SK-N-SH (cell line): Measurements from ENCODE around the gene C1QTNF4. TPM values are rescaled to one million over a fixed set of nuclear protein-coding genes. Genes with fewer than 3 reads are reported as not detected.

Source experiments
- CTCF ChIA-PET: fragments of 300-600, 350-600 bp; formaldehyde crosslinking; extraction: SDS; loops from one replicate; lab custom pipeline; 2021; lab: Yijun Ruan, JAX
- POLR2A ChIA-PET: fragments of 350-600 bp; sonication (Branson Sonifier 250); formaldehyde crosslinking; extraction: SDS; loops from one replicate; lab custom pipeline; 2020; ENCODE audit warnings: antibody characterized with exemption, inconsistent platforms; lab: Yijun Ruan, JAX
- DNase-seq: peaks from one replicate; pipeline ENCODE4 v3.0.0; 2012
- H2AFZ ChIP-seq: fragments of 200-600 bp; sonication (generic); 2 replicates; pipeline ENCODE4 v1.8.1; 2016; ENCODE audit warnings: antibody characterized with exemption, mild to moderate bottlenecking, low read depth
- H3F3A ChIP-seq: fragments of 200-600 bp; sonication (generic); replicated peaks from 2 replicates; pipeline ENCODE3; 2016; ENCODE audit warnings: antibody characterized with exemption, mild to moderate bottlenecking; ENCODE audit not compliant: insufficient read depth
- H3K27ac ChIP-seq, 2 experiments: fragments of 200-500 bp in 1 of 2; fragments of 200-600 bp in 1 of 2; sonication (Bioruptor generic) in 1 of 2; sonication (generic), shearing (Covaris generic) in 1 of 2; 2 replicates each; pipeline versions ENCODE4 v1.5.1 to v1.6.1; 2014 to 2016; ENCODE audit warnings: low read depth in 2 of 2, inconsistent platforms in 1 of 2, low read length in 1 of 2, mild to moderate bottlenecking in 1 of 2, mixed read lengths in 1 of 2
- H3K27me3 ChIP-seq: fragments of 200-600 bp; sonication (generic), shearing (Covaris generic); 2 replicates; pipeline ENCODE4 v1.6.1; 2016; ENCODE audit warnings: mixed run types; ENCODE audit not compliant: insufficient read depth
- H3K36me3 ChIP-seq, 2 experiments: fragments of 200-500 bp in 1 of 2; fragments of 200-600 bp in 1 of 2; sonication (Bioruptor generic) in 1 of 2; sonication (generic) in 1 of 2; replicated peaks in 1 of 2; 2 replicates each; pipeline versions ENCODE3 to v1.5.1; 2014 to 2016; ENCODE audit warnings: low read length in 1 of 2, mild to moderate bottlenecking in 1 of 2; ENCODE audit not compliant: insufficient read depth in 2 of 2, control insufficient read depth in 1 of 2
- H3K4me1 ChIP-seq, 2 experiments: fragments of 200-500 bp in 1 of 2; fragments of 200-600 bp in 1 of 2; sonication (Bioruptor generic) in 1 of 2; sonication (generic), shearing (Covaris generic) in 1 of 2; 2 replicates each; pipeline versions ENCODE4 v1.5.1 to v1.6.1; 2014 to 2016; ENCODE audit warnings: low read depth in 1 of 2, low read length in 1 of 2, mixed run types in 1 of 2; ENCODE audit not compliant: insufficient read depth in 2 of 2, control insufficient read depth in 1 of 2
- H3K4me2 ChIP-seq: fragments of 200-600 bp; sonication (generic), shearing (Covaris generic); 2 replicates; pipeline ENCODE4 v1.6.1; 2017; ENCODE audit warnings: mixed run types
- H3K4me3 ChIP-seq, 2 experiments: fragments of 200-500 bp in 1 of 2; fragments of 200-600 bp in 1 of 2; sonication (Bioruptor generic) in 1 of 2; sonication (generic), shearing (Covaris generic) in 1 of 2; 2 replicates each; pipeline versions ENCODE4 v1.5.1 to v1.8.1; 2014 to 2016; ENCODE audit warnings: low read depth in 2 of 2, inconsistent platforms in 1 of 2, low read length in 1 of 2, mild to moderate bottlenecking in 1 of 2, mixed read lengths in 1 of 2, moderate library complexity in 1 of 2
- H3K79me2 ChIP-seq: fragments of 200-600 bp; sonication (generic); 2 replicates; pipeline ENCODE4 v1.8.1; 2017; ENCODE audit warnings: mild to moderate bottlenecking; ENCODE audit not compliant: insufficient read depth
- H3K9ac ChIP-seq: fragments of 200-600 bp; sonication (generic); 2 replicates; pipeline ENCODE4 v1.6.1; 2017; ENCODE audit warnings: mixed run types
- H3K9me2 ChIP-seq: fragments of 200-600 bp; sonication (generic); 2 replicates; pipeline ENCODE4 v1.6.1; 2017; ENCODE audit warnings: mixed run types
- H3K9me3 ChIP-seq: fragments of 200-600 bp; sonication (generic); 2 replicates; pipeline ENCODE4 v1.6.1; 2017; ENCODE audit warnings: mixed run types, mild to moderate bottlenecking, moderate library complexity
- H4K20me1 ChIP-seq: fragments of 200-600 bp; sonication (generic); 2 replicates; pipeline ENCODE4 v1.6.1; 2017; ENCODE audit warnings: mild to moderate bottlenecking, mixed run types; ENCODE audit not compliant: insufficient read depth
- ELF1 ChIP-seq: IDR thresholded peaks from 2 replicates; pipeline ENCODE4 v1.4.0; 2012
- EP300 ChIP-seq, 2 experiments: IDR thresholded peaks; 2 replicates each; pipeline versions ENCODE4 v1.4.0 to v1.6.1; 2012; ENCODE audit warnings: borderline replicate concordance in 1 of 2, low read depth in 1 of 2, low read length in 1 of 2
- EZH2phosphoT487 ChIP-seq: fragments of 200-600 bp; sonication (generic); IDR thresholded peaks from 2 replicates; pipeline ENCODE4 v1.6.1; 2017; ENCODE audit warnings: low read depth, mixed run types, mild to moderate bottlenecking, antibody characterized with exemption, moderate library complexity, borderline replicate concordance
- JUND ChIP-seq: IDR thresholded peaks from 2 replicates; pipeline ENCODE4 v1.4.0; 2012
- MAX ChIP-seq: IDR thresholded peaks from 2 replicates; pipeline ENCODE4 v1.4.0; 2012; ENCODE audit warnings: low read depth
- REST ChIP-seq: IDR thresholded peaks from 2 replicates; pipeline ENCODE4 v1.6.1; 2012; ENCODE audit warnings: mild to moderate bottlenecking, low read depth, low read length, moderate library complexity
- RFX5 ChIP-seq: IDR thresholded peaks from 2 replicates; pipeline ENCODE4 v1.6.1; 2012; ENCODE audit warnings: mild to moderate bottlenecking, improper control_type of control experiment, low read length
- RXRA ChIP-seq: IDR thresholded peaks from 2 replicates; pipeline ENCODE4 v1.4.0; 2012; ENCODE audit warnings: low read depth, mild to moderate bottlenecking, borderline replicate concordance
- TAF1 ChIP-seq: IDR thresholded peaks from 2 replicates; pipeline ENCODE4 v1.6.1; 2012; ENCODE audit warnings: low read depth, mild to moderate bottlenecking, low read length, moderate library complexity, borderline replicate concordance
- TEAD4 ChIP-seq: IDR thresholded peaks from 2 replicates; pipeline ENCODE4 v1.4.0; 2012; ENCODE audit warnings: mild to moderate bottlenecking, borderline replicate concordance; ENCODE audit not compliant: insufficient read depth
- YY1 ChIP-seq: IDR thresholded peaks from 2 replicates; pipeline ENCODE4 v1.4.0; 2012; ENCODE audit warnings: low read depth, mild to moderate bottlenecking
- whole genome bisulfite sequencing: methylation state at CpG from one replicate; pipeline ENCODE4 v1.1.6; 2017; ENCODE audit warnings: low lambda C conversion rate; 5-methylcytosine and 5-hydroxymethylcytosine counted together
- polyA plus RNA-seq, 3 experiments: library from polyadenylated mRNA; depleted of rRNA; stranded (reverse); fragments of >200 nt; gene quantifications; 2 replicates each; pipeline ENCODE4 v1.2.3, GENCODE V29; 2012
- TF ChIP-seq, protein P1 (sequence below): fragments of 150-350 bp; IDR thresholded peaks from 2 replicates; pipeline ENCODE4 v1.6.1; 2016; ENCODE audit warnings: mild to moderate bottlenecking, low read depth, low read length
- TF ChIP-seq, protein P2 (sequence below): IDR thresholded peaks from 2 replicates; pipeline ENCODE4 v1.4.0; 2012; ENCODE audit warnings: low read depth, borderline replicate concordance

C1QTNF4 gene
- polyA plus RNA-seq, 1 of the 3 experiments (the other 2 are of a cell fraction) = 0.08 TPM

GRCh38 chr11:47566149-47566698 lies 28.0 kb downstream of the C1QTNF4 start:
- TF ChIP-seq, protein P1, sequence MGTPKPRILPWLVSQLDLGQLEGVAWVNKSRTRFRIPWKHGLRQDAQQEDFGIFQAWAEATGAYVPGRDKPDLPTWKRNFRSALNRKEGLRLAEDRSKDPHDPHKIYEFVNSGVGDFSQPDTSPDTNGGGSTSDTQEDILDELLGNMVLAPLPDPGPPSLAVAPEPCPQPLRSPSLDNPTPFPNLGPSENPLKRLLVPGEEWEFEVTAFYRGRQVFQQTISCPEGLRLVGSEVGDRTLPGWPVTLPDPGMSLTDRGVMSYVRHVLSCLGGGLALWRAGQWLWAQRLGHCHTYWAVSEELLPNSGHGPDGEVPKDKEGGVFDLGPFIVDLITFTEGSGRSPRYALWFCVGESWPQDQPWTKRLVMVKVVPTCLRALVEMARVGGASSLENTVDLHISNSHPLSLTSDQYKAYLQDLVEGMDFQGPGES = no peak
- TF ChIP-seq, protein P2, sequence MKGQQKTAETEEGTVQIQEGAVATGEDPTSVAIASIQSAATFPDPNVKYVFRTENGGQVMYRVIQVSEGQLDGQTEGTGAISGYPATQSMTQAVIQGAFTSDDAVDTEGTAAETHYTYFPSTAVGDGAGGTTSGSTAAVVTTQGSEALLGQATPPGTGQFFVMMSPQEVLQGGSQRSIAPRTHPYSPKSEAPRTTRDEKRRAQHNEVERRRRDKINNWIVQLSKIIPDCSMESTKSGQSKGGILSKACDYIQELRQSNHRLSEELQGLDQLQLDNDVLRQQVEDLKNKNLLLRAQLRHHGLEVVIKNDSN = no peak
- no peak for TF ChIP-seq RXRA
- TF ChIP-seq RFX5 = no peak
- TF ChIP-seq ELF1 = no peak
- TF ChIP-seq EP300 (IDR thresholded peaks at IDR 0.05; ENCODE audit: borderline replicate concordance in 1 of 2, low read depth in 1 of 2, low read length in 1 of 2) = no peak
- no peak for TF ChIP-seq JUND
- TF ChIP-seq REST = no peak
- no peak for TF ChIP-seq EZH2phosphoT487
- TF ChIP-seq YY1 = no peak
- no peak for TF ChIP-seq TEAD4
- TF ChIP-seq TAF1 = no peak
- no peak for TF ChIP-seq MAX
- no peaks in the 10 kb centered on the region for H3F3A ChIP-seq
- CTCF ChIA-PET = interaction anchor here (1.2 to 4.0 kb wide), 3 partner anchors 12 to 51 kb away, joined by 4 to 21 read pairs (median 4); partner anchors contain the start of gene CELF1
- no peaks in the 10 kb centered on the region for H3K27me3 ChIP-seq
- H3K4me1 ChIP-seq = peaks cover 0 to 3% of the 10 kb centered on the region in 2 experiments; a peak in 3 of 4 replicates
- peak overlapping the region; percentile 68 to 97 for H3K4me3 ChIP-seq
- peak overlapping the region; percentile 97 for H3K4me2 ChIP-seq
- H2AFZ ChIP-seq = peak overlapping the region; percentile 86; the same call in 1 of the 2 replicates
- H3K27ac ChIP-seq = peak overlapping the region in 1 of 2 experiments; percentile 38; a peak in 1 of 4 replicates
- no peaks in the 10 kb centered on the region for H4K20me1 ChIP-seq
- peaks cover 65% of the 10 kb centered on the region for H3K79me2 ChIP-seq
- H3K9ac ChIP-seq = peak overlapping the region; percentile 96
- H3K9me3 ChIP-seq = no peaks in the 10 kb centered on the region
- H3K36me3 ChIP-seq = peaks cover 2 to 8% of the 10 kb centered on the region in 2 experiments
- DNase-seq = no peak
- 47% methylated on average over 17 of the region's 17 CpGs for WGBS
- POLR2A ChIA-PET = interaction anchor here (0.5 to 3.7 kb wide), 4 partner anchors 12 to 99 kb away, joined by 3 to 18 read pairs (median 4); partner anchors contain the start of genes KBTBD4 and NDUFS3
- no peaks in the 10 kb centered on the region for H3K9me2 ChIP-seq
